GM06990 (cell line): ENCODE data around the gene CADPS2.
"Not testable (repeated sequence)": the region's sequence is repeated elsewhere in the genome, so short reads cannot be mapped to it uniquely, and the experiment has no call there.

Experiments
- DNase-seq: peaks from one replicate; pipeline ENCODE4 v3.0.0-alpha.2; 2011; ENCODE audit not compliant: insufficient read length; ENCODE audit errors: extremely low read depth
- H3K27me3 ChIP-seq: replicated peaks from 2 replicates; pipeline ENCODE4 v1.6.0; 2011; ENCODE audit warnings: low read length; ENCODE audit not compliant: control insufficient read depth, insufficient read depth
- H3K36me3 ChIP-seq: 2 replicates; pipeline ENCODE4 v1.5.1; 2011; ENCODE audit warnings: low read length; ENCODE audit not compliant: control insufficient read depth, insufficient read depth
- H3K4me3 ChIP-seq: replicated peaks from 2 replicates; pipeline ENCODE4 v1.5.1; 2011; ENCODE audit warnings: low read depth, mild to moderate bottlenecking, control low read depth, low read length
- CTCF ChIP-seq: IDR thresholded peaks from 2 replicates; pipeline ENCODE4 v1.5.1; 2011; ENCODE audit warnings: low read length, control low read depth, mild to moderate bottlenecking, inconsistent platforms; ENCODE audit not compliant: insufficient read depth, poor library complexity, severe bottlenecking

CADPS2 gene

DNA sequence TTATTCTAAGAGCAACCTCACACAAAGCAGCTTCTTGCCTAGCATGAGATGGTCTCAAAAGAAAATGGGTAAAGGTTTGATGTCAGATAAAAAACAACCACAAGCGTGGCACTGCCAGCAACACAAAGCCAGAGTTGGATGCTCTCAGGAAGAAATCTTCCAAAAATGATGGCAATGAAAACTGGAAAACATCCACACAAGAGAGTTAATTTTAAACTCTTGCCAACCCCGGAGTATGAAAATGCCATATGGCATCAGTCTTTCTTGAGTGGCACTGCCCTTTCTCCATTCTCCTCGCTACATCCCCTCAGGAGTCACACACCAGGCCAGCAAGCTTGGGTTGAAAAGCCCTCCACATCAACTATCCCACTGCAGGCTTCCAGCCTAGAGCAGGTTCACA is 41.0 kb downstream of the CADPS2 start:
- no peak for TF ChIP-seq CTCF
- Histone ChIP-seq H3K36me3 (no peaks in the 10 kb centered on the region), H3K4me3 (no peak overlapping the region), H3K27me3 (no peaks in the 10 kb centered on the region)
- no peak for DNase-seq

DNA sequence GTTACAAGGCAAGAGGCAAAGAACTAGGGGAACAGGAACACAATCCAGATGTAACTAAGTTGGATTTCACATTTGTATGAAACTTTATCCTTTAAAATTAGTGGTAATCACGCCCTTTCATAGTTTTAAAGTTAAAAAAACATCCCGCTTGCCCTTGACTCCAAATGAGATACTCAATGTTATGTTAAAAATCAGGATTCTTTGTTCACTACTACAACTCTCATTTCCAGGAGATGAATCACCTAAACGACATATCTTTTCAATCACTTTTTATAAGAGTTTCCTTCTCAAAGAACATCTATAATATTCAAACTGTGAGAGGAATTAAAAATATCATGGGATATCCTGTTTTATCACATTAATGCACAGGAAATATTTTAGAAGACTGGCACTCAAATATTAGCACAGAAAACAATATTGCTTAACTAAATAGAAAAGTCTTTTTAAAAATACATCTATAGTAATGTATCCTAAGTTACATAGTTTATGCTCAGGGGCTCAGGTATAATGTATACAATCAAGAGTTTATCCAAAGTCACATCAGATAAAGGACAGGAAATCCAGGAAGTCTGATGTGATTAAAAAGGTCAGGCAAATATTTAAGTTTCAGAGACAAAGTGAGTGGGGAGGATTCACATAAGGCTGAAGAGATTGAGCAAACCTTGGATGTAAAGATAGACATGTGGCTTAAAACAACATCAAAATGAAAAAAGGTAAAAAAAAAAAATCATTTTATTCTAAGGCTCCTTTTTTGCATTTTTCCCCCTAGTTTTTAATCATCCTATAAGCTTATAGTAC is 41.9 kb downstream of the CADPS2 start:
- no peaks in the 10 kb centered on the region for H3K27me3 ChIP-seq
- H3K36me3 ChIP-seq, result no peaks in the 10 kb centered on the region
- H3K4me3 ChIP-seq, result no peak overlapping the region
- no peak for TF ChIP-seq CTCF
- no peak for DNase-seq

DNA sequence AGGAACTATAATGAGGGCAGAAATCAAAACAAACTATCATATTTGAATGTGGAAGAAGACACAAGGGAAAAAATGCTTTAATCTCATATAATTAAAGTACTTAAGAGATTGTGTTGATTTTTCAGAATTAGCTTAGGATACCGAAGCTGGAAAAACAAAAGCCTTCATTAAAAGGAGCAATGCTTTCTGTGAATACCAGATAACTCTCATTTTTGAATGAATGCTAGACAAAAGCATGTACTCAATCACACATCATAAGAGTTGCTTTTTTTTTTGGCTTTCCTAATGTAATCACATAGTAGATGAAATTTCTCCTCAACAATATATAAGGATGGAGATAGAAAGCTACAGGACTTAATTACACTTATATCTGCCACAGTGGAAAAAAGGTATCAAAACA is 43.3 kb downstream of the CADPS2 start:
- no peak for TF ChIP-seq CTCF
- no peak overlapping the region for H3K4me3 ChIP-seq
- no peaks in the 10 kb centered on the region for H3K36me3 ChIP-seq
- DNase-seq, result no peak
- H3K27me3 ChIP-seq, result no peaks in the 10 kb centered on the region

- DNase-seq, H3K36me3 ChIP-seq, H3K4me3 ChIP-seq: not testable (repeated sequence)
Observed at GRCh38 chr7:122836286-122836685, 50.0 kb downstream of the CADPS2 start.

GRCh38 chr7:122834571-122834942 is 51.7 kb downstream of the CADPS2 start:
- DNase-seq, H3K27me3 ChIP-seq, H3K4me3 ChIP-seq, H3K36me3 ChIP-seq: not testable (repeated sequence)

More at GRCh38 chr7:122836286-122836685, 50.0 kb downstream of the CADPS2 start:
- H3K27me3 ChIP-seq, result not testable (repeated sequence)

- Histone ChIP-seq H3K4me3 (no peak overlapping the region), H3K36me3 (no peaks in the 10 kb centered on the region), H3K27me3 (no peaks in the 10 kb centered on the region)
- DNase-seq, result no peak
- no peak for TF ChIP-seq CTCF
Observed at GRCh38 chr7:122833888-122834570, 52.2 kb downstream of the CADPS2 start.
